Measurements from ENCODE around the gene RAP1GAP. TPM values are rescaled to one million over a fixed set of nuclear protein-coding genes. Genes with fewer than 3 reads are reported as not detected.

RAP1GAP gene
- total RNA-seq, 1 donor from 2014 or later: 1.2 TPM

DNA sequence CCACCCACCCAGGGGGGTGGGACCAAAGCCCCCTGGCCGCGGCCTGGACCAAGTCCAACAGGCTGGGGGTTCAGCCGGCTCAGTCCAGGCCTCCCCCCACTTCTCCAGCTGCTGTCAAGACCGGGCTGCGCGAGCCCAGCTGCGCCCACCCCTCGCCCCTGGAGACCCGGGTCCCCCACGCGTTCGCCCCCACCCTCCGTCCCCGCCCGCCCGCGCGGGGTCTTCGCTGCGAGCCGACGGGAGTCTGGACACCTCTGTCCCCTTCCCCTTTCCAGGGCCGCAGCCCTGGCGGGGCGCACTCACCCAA, 253 bp downstream of the RAP1GAP start:
- TF ChIP-seq, protein P1, sequence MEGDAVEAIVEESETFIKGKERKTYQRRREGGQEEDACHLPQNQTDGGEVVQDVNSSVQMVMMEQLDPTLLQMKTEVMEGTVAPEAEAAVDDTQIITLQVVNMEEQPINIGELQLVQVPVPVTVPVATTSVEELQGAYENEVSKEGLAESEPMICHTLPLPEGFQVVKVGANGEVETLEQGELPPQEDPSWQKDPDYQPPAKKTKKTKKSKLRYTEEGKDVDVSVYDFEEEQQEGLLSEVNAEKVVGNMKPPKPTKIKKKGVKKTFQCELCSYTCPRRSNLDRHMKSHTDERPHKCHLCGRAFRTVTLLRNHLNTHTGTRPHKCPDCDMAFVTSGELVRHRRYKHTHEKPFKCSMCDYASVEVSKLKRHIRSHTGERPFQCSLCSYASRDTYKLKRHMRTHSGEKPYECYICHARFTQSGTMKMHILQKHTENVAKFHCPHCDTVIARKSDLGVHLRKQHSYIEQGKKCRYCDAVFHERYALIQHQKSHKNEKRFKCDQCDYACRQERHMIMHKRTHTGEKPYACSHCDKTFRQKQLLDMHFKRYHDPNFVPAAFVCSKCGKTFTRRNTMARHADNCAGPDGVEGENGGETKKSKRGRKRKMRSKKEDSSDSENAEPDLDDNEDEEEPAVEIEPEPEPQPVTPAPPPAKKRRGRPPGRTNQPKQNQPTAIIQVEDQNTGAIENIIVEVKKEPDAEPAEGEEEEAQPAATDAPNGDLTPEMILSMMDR (IDR thresholded peaks at IDR 0.05): no peak
- TF ChIP-seq POLR2A (IDR thresholded peaks at IDR 0.05): no peak
- TF ChIP-seq POLR2AphosphoS5 (IDR thresholded peaks at IDR 0.05; ENCODE audit: insufficient read depth in 1 of 2, low read depth in 1 of 2): no peak
- H3K4me1 ChIP-seq: peaks cover 46% of the 10 kb centered on the region
- H3K27me3 ChIP-seq: peaks cover 5% of the 10 kb centered on the region
- intact Hi-C loops (cut with DNase I): no loop called here
- H3K4me3 ChIP-seq: peak overlapping the region; percentile 29 to 52
- H3K36me3 ChIP-seq: no peaks in the 10 kb centered on the region
- no peaks in the 10 kb centered on the region for H3K9me3 ChIP-seq
- no peak for DNase-seq (ENCODE audit: extremely low spot score in 2 of 2)
- no peak overlapping the region for H3K27ac ChIP-seq

- DNase-seq (ENCODE audit: extremely low spot score in 2 of 2): no peak
- Histone ChIP-seq H3K27me3 (peaks cover 5% of the 10 kb centered on the region), H3K9me3 (no peaks in the 10 kb centered on the region), H3K36me3 (no peaks in the 10 kb centered on the region), H3K4me1 (peaks cover 41% of the 10 kb centered on the region), H3K27ac (no peak overlapping the region), H3K4me3 (peak overlapping the region; percentile 29 to 52)
- no peak for TF ChIP-seq POLR2AphosphoS5 (IDR thresholded peaks at IDR 0.05; ENCODE audit: insufficient read depth in 1 of 2, low read depth in 1 of 2)
- no peak for TF ChIP-seq POLR2A (IDR thresholded peaks at IDR 0.05)
- TF ChIP-seq, protein P1 (IDR thresholded peaks at IDR 0.05): no peak
- intact Hi-C loops (cut with DNase I): no loop called here
Observed at GRCh38 chr1:21668232-21668950, 766 bp downstream of the RAP1GAP start.

DNA sequence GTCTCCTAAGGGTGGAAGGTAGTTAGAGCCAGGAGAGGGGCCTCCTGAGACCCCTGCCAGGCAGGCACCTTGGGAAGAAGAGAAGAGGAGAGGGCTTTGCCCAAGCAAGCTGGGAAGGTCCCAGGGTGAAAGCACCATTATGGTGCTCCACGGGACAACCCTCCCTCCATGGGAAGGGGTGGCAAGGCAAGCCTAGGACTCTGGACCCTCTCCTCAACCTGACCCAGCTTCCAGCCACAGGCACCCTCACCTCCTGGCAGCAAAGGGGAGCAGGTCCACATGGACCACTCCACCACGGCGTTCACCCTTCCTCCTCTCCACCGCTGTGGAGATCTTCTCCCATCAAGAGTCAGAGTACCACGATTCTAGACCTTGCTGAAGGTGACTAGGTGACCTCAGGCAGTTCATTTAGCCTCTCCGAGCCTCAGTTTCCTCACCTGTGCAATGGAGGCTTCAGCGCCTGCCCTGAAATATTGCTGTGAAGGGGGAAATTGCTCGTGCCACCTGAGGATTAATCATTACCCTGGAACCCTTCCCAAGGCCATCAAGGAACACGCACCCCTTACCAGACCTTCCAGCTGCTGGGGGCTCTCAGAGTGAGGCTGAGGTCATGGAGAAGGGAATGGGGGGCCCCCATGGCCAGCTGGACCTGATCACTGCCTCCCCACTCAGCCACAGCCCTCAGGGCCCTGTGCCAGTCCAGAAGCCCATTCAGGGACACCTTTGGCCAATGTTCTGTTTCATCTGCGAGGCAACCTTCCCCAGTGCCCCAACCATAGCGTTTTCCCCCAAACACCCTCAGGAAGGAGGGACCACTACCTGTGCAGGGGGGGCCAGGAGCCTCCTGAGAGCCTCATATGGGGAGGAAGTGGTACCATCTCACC, 1.6 kb downstream of the RAP1GAP start:
- Histone ChIP-seq H3K27ac (no peak overlapping the region), H3K36me3 (no peaks in the 10 kb centered on the region), H3K9me3 (no peaks in the 10 kb centered on the region), H3K27me3 (peaks cover 5% of the 10 kb centered on the region), H3K4me3 (no peak overlapping the region), H3K4me1 (peaks cover 33% of the 10 kb centered on the region)
- DNase-seq (ENCODE audit: extremely low spot score in 2 of 2): no peak
- intact Hi-C loops (cut with DNase I): no loop called here
- TF ChIP-seq POLR2AphosphoS5 (IDR thresholded peaks at IDR 0.05; ENCODE audit: insufficient read depth in 1 of 2, low read depth in 1 of 2) (no peak), POLR2A (IDR thresholded peaks at IDR 0.05) (no peak)
- TF ChIP-seq, protein P1 (IDR thresholded peaks at IDR 0.05): no peak

GRCh38 chr1:21666576-21667320, 2.4 kb downstream of the RAP1GAP start:
- Histone ChIP-seq H3K36me3 (no peaks in the 10 kb centered on the region), H3K27me3 (peaks cover 5% of the 10 kb centered on the region), H3K4me1 (peaks cover 24% of the 10 kb centered on the region), H3K27ac (no peak overlapping the region), H3K9me3 (no peaks in the 10 kb centered on the region), H3K4me3 (no peak overlapping the region)
- intact Hi-C loops (cut with DNase I): no loop called here
- TF ChIP-seq, protein P1 (IDR thresholded peaks at IDR 0.05): no peak
- no peak for DNase-seq (ENCODE audit: extremely low spot score in 2 of 2)

Data from vagina (tissue), 2 donors.